IMR-90 (cell line): Measurements from ENCODE around the gene LCN2. TPM values are rescaled to one million over a fixed set of nuclear protein-coding genes. Genes with fewer than 3 reads are reported as not detected.

Experiments
- ATAC-seq: fragments of 200-7000 bp; cut with Tn5 transposase; 2 replicates; pipeline ENCODE4 v1.9.1; 2020; ENCODE audit warnings: low read depth, mild to moderate bottlenecking, moderate library complexity
- BruUV-seq: library from RNA; stranded (reverse); fragments of 400-500 nt; replicated peaks from 2 replicates; lab custom pipeline; 2021; lab: Mats Ljungman, UMichigan
- CTCF ChIA-PET: fragments of 300-600 bp; formaldehyde crosslinking; extraction: SDS; loops from one replicate; lab custom pipeline; 2021; ENCODE audit warnings: antibody characterized with exemption; lab: Yijun Ruan, JAX
- POLR2A ChIA-PET: fragments of 300-600 bp; sonication (Branson Sonifier 250); formaldehyde crosslinking; loops from one replicate; lab custom pipeline; 2022; ENCODE audit warnings: antibody characterized with exemption; ENCODE audit not compliant: unreplicated experiment; lab: Charles Lee
- DNase-seq: peaks from one replicate; pipeline ENCODE4 v3.0.0; 2013
- H2AFZ ChIP-seq: replicated peaks from 2 replicates; pipeline ENCODE3; 2013; ENCODE audit warnings: low read length, mild to moderate bottlenecking; ENCODE audit not compliant: poor library complexity
- H2AK5ac ChIP-seq: 2 replicates; pipeline ENCODE4 v1.6.1; 2013; ENCODE audit warnings: low read depth, low read length, inconsistent platforms
- H2AK9ac ChIP-seq: replicated peaks from 2 replicates; pipeline ENCODE3; 2013; ENCODE audit warnings: mild to moderate bottlenecking, low read depth, low read length, moderate library complexity; ENCODE audit not compliant: poor library complexity
- H2BK120ac ChIP-seq: 2 replicates; pipeline ENCODE4 v1.6.1; 2013; ENCODE audit warnings: low read depth, low read length, inconsistent platforms
- H2BK15ac ChIP-seq: 3 replicates; pipeline ENCODE4 v1.6.1; 2013; ENCODE audit warnings: low read depth, low read length, inconsistent platforms
- H2BK20ac ChIP-seq: 2 replicates; pipeline ENCODE4 v1.6.1; 2013; ENCODE audit warnings: low read depth, mild to moderate bottlenecking, inconsistent platforms, low read length, moderate library complexity
- H2BK5ac ChIP-seq: 2 replicates; pipeline ENCODE4 v1.6.1; 2013; ENCODE audit warnings: mild to moderate bottlenecking, low read depth, low read length, inconsistent platforms; ENCODE audit not compliant: poor library complexity, severe bottlenecking
- H3K14ac ChIP-seq: replicated peaks from 2 replicates; pipeline ENCODE4 v1.6.1; 2013; ENCODE audit warnings: low read depth, low read length, inconsistent platforms
- H3K18ac ChIP-seq: 2 replicates; pipeline ENCODE4 v1.6.1; 2013; ENCODE audit warnings: low read depth, low read length, control low read depth
- H3K23ac ChIP-seq: 2 replicates; pipeline ENCODE4 v1.6.1; 2013; ENCODE audit warnings: low read depth, low read length, inconsistent platforms
- H3K27ac ChIP-seq: 2 replicates; pipeline ENCODE4 v1.5.1; 2013; ENCODE audit warnings: mild to moderate bottlenecking, control low read depth, low read length; ENCODE audit not compliant: insufficient read depth
- H3K27me3 ChIP-seq: 2 replicates; pipeline ENCODE4 v1.6.1; 2013; ENCODE audit warnings: low read length; ENCODE audit not compliant: control insufficient read depth, insufficient read depth
- H3K36me3 ChIP-seq: 2 replicates; pipeline ENCODE4 v1.6.1; 2013; ENCODE audit warnings: low read length, mixed read lengths; ENCODE audit not compliant: control insufficient read depth, insufficient read depth
- H3K4ac ChIP-seq: 2 replicates; pipeline ENCODE4 v1.6.1; 2013; ENCODE audit warnings: low read depth, low read length, inconsistent platforms
- H3K4me1 ChIP-seq: 2 replicates; pipeline ENCODE4 v1.6.1; 2013; ENCODE audit warnings: low read length, mixed read lengths; ENCODE audit not compliant: control insufficient read depth, insufficient read depth
- H3K4me2 ChIP-seq: 2 replicates; pipeline ENCODE4 v1.6.1; 2013; ENCODE audit warnings: low read depth, mild to moderate bottlenecking, control low read depth, low read length, moderate library complexity
- H3K4me3 ChIP-seq: 2 replicates; pipeline ENCODE4 v1.5.1; 2013; ENCODE audit warnings: low read depth, mild to moderate bottlenecking, control low read depth, low read length, moderate library complexity; ENCODE audit not compliant: insufficient read depth
- H3K56ac ChIP-seq: 2 replicates; pipeline ENCODE4 v1.6.1; 2013; ENCODE audit warnings: low read length, inconsistent platforms; ENCODE audit not compliant: insufficient read depth; ENCODE audit errors: extremely low read depth
- H3K79me1 ChIP-seq, 2 experiments: 2 replicates each; pipeline ENCODE4 v1.6.1; 2013; ENCODE audit warnings: low read length in 2 of 2, inconsistent platforms in 1 of 2, low read depth in 1 of 2
- H3K9ac ChIP-seq: 2 replicates; pipeline ENCODE4 v1.6.1; 2013; ENCODE audit warnings: low read depth, low read length, control low read depth
- H3K9me1 ChIP-seq: 2 replicates; pipeline ENCODE4 v1.6.1; 2013; ENCODE audit warnings: low read length, inconsistent platforms; ENCODE audit not compliant: insufficient read depth
- H3K9me3 ChIP-seq: 2 replicates; pipeline ENCODE4 v1.6.1; 2013; ENCODE audit warnings: low read length; ENCODE audit not compliant: control insufficient read depth, insufficient read depth
- H4K20me1 ChIP-seq: 2 replicates; pipeline ENCODE4 v1.6.1; 2013; ENCODE audit warnings: low read length, inconsistent platforms; ENCODE audit not compliant: insufficient read depth
- H4K5ac ChIP-seq: 2 replicates; pipeline ENCODE4 v1.6.1; 2013; ENCODE audit warnings: mild to moderate bottlenecking, low read depth, low read length, control low read depth
- H4K8ac ChIP-seq, 2 experiments: 2 replicates each; pipeline ENCODE4 v1.6.1; 2013; ENCODE audit warnings: low read depth in 2 of 2, low read length in 2 of 2, control low read depth in 1 of 2, inconsistent platforms in 1 of 2
- H4K91ac ChIP-seq: 2 replicates; pipeline ENCODE4 v1.6.1; 2013; ENCODE audit warnings: low read depth, low read length, inconsistent platforms; ENCODE audit not compliant: insufficient read depth
- CEBPB ChIP-seq: IDR thresholded peaks from 2 replicates; pipeline ENCODE4 v1.6.1; 2012; ENCODE audit warnings: low read depth, low read length, improper control_type of control experiment
- MAFK ChIP-seq: IDR thresholded peaks from 2 replicates; pipeline ENCODE4 v1.6.1; 2012; ENCODE audit warnings: low read depth, low read length, improper control_type of control experiment
- MAZ ChIP-seq: IDR thresholded peaks from 2 replicates; pipeline ENCODE4 v1.6.1; 2012; ENCODE audit warnings: low read depth, mild to moderate bottlenecking, low read length, improper control_type of control experiment, moderate library complexity, borderline replicate concordance
- MXI1 ChIP-seq: IDR thresholded peaks from 2 replicates; pipeline ENCODE4 v1.6.1; 2012; ENCODE audit warnings: low read depth, mild to moderate bottlenecking, low read length, moderate library complexity, borderline replicate concordance
- RAD21 ChIP-seq: IDR thresholded peaks from 2 replicates; pipeline ENCODE4 v1.6.1; 2012; ENCODE audit warnings: low read length, improper control_type of control experiment
- RCOR1 ChIP-seq: IDR thresholded peaks from 2 replicates; pipeline ENCODE4 v1.6.1; 2012; ENCODE audit warnings: mild to moderate bottlenecking, low read length, improper control_type of control experiment; ENCODE audit not compliant: insufficient replicate concordance
- RFX5 ChIP-seq: IDR thresholded peaks from 2 replicates; pipeline ENCODE4 v1.8.0; 2012; ENCODE audit warnings: low read depth, mild to moderate bottlenecking, low read length, moderate library complexity
- WGBS, 2 experiments: methylation state at CpG; one replicate each; pipeline versions ENCODE4 v1.1.5 to v1.1.7; 2013; ENCODE audit warnings: missing lambda C conversion rate in 2 of 2; ENCODE audit not compliant: insufficient read length in 1 of 2; ENCODE audit errors: extremely low coverage in 2 of 2; 5-methylcytosine and 5-hydroxymethylcytosine counted together
- dilution Hi-C: fragments of 300-500 bp; cut with HindIII; formaldehyde crosslinking; loops from one replicate; pipeline ENCODE4 v1.14.3; 2018; ENCODE audit warnings: low sequenced_read_pairs; ENCODE audit not compliant: unreplicated experiment
- in situ Hi-C: fragments of 300-500 bp; cut with MboI; formaldehyde crosslinking; loops from 3 replicates; pipeline ENCODE4 v1.14.3; 2019; ENCODE audit warnings: low sequenced_read_pairs, inconsistent platforms, mixed read lengths
- intact Hi-C: fragments of 100-400 bp; cut with micrococcal nuclease; formaldehyde crosslinking; loops from 2 replicates; pipeline ENCODE4 v1.10.0; 2022
- polyA plus RNA-seq, 3 experiments: library from polyadenylated mRNA; depleted of rRNA; stranded (reverse); fragments of >200 nt; gene quantifications; 2 replicates each; pipeline ENCODE4 v1.2.3, GENCODE V29; 2012; ENCODE audit warnings: low replicate concordance in 1 of 3
- total RNA-seq: library from RNA; depleted of rRNA; stranded (reverse); fragments of >200 nt; gene quantifications from 2 replicates; pipeline ENCODE4 v1.2.3, GENCODE V29; 2012
- TF ChIP-seq, protein P1 (sequence below): fragments of 150-350 bp; IDR thresholded peaks from 2 replicates; pipeline ENCODE4 v1.6.1; 2016; ENCODE audit warnings: low read depth, mild to moderate bottlenecking, low read length, moderate library complexity, borderline replicate concordance
- TF ChIP-seq, protein P2 (sequence below): conservative IDR thresholded peaks from 2 replicates; pipeline ENCODE4 v1.5.1; 2012; ENCODE audit warnings: mild to moderate bottlenecking, low read depth, low read length, improper control_type of control experiment

LCN2 gene
- total and polyA plus RNA-seq, 2 of the 4 experiments (the other 2 are of a cell fraction), result not detected

DNA sequence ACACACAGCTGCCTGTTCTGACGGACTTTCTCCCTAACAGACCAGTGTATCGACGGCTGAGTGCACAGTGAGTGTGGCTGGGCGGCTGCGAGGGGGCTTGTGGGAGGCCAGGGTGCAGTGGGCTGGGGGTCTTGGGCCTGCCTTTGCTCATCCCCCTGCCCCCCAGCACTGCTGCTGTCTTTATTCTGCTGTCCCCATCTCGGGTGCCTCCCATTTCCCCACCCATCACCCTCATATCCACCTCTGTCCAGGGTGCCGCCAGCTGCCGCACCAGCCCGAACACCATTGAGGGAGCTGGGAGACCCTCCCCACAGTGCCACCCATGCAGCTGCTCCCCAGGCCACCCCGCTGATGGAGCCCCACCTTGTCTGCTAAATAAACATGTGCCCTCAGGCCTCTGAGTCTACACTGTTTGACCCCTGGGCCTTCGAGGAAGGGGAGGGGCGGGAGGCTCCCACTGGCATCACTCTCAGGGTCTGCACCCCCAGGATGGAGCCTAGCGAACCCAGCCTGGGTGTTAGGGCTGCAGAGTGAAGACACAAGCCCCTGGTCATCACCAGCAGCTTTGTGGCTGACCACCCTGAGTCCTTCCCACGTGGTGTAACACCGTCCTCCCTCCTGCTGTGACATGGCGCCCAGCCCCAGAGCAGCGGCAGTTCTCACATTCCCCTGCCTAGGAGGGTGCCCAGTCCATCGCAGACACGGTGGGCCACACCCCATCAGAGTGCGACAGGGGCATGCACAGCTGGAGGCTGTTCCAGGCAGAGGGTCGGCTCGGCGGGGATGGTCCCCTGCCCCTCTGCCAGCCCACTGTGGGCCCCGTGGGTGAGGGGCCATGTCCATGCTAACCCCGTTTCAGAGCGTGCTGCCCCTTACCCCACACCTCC lies 4.0 kb downstream of the LCN2 start (continued):
- no peak for TF ChIP-seq MXI1

GRCh38 chr9:128153947-128154695 lies 4.9 kb downstream of the LCN2 start:
- no peak overlapping the region for H4K8ac ChIP-seq
- no peak overlapping the region for H2AK5ac ChIP-seq
- no peak overlapping the region for H3K18ac ChIP-seq
- H3K9me3 ChIP-seq, result no peaks in the 10 kb centered on the region
- ATAC-seq (no peak), DNase-seq (no peak)
- no peaks in the 10 kb centered on the region for H3K36me3 ChIP-seq
- H2AFZ ChIP-seq, result no peak overlapping the region
- H2BK15ac ChIP-seq, result no peak overlapping the region
- H3K9me1 ChIP-seq, result peaks cover under 1% of the 10 kb centered on the region
- intact Hi-C loops, result no loop called here
- no peak overlapping the region for H3K23ac ChIP-seq
- POLR2A ChIA-PET, result no interaction called here
- in situ Hi-C loops, result no loop called here
- H4K20me1 ChIP-seq, result no peaks in the 10 kb centered on the region
- H4K5ac ChIP-seq, result no peak overlapping the region
- TF ChIP-seq, protein P1, sequence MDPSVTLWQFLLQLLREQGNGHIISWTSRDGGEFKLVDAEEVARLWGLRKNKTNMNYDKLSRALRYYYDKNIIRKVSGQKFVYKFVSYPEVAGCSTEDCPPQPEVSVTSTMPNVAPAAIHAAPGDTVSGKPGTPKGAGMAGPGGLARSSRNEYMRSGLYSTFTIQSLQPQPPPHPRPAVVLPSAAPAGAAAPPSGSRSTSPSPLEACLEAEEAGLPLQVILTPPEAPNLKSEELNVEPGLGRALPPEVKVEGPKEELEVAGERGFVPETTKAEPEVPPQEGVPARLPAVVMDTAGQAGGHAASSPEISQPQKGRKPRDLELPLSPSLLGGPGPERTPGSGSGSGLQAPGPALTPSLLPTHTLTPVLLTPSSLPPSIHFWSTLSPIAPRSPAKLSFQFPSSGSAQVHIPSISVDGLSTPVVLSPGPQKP, result no peak
- TF ChIP-seq RAD21 (no peak), MXI1 (no peak), CEBPB (no peak), RCOR1 (no peak), MAZ (no peak), RFX5 (no peak), MAFK (no peak)
- TF ChIP-seq, protein P2, sequence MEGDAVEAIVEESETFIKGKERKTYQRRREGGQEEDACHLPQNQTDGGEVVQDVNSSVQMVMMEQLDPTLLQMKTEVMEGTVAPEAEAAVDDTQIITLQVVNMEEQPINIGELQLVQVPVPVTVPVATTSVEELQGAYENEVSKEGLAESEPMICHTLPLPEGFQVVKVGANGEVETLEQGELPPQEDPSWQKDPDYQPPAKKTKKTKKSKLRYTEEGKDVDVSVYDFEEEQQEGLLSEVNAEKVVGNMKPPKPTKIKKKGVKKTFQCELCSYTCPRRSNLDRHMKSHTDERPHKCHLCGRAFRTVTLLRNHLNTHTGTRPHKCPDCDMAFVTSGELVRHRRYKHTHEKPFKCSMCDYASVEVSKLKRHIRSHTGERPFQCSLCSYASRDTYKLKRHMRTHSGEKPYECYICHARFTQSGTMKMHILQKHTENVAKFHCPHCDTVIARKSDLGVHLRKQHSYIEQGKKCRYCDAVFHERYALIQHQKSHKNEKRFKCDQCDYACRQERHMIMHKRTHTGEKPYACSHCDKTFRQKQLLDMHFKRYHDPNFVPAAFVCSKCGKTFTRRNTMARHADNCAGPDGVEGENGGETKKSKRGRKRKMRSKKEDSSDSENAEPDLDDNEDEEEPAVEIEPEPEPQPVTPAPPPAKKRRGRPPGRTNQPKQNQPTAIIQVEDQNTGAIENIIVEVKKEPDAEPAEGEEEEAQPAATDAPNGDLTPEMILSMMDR, result no peak
- no peak overlapping the region for H3K14ac ChIP-seq
- WGBS, 2 experiments, result 76% methylated on average over 3 of the region's 13 CpGs; no CpG with 5 or more reads in 1 of the 2 experiments
- peaks cover 14% of the 10 kb centered on the region; the same call in 1 of the 2 replicates for H3K27me3 ChIP-seq
- H2AK9ac ChIP-seq, result no peak overlapping the region
- no peak overlapping the region for H3K4me2 ChIP-seq
- dilution Hi-C loops, result no loop called here
- no peak overlapping the region for H3K9ac ChIP-seq
- H3K4me1 ChIP-seq, result no peaks in the 10 kb centered on the region
- H2BK5ac ChIP-seq, result no peak overlapping the region
- H2BK20ac ChIP-seq, result no peak overlapping the region
- H3K27ac ChIP-seq, result no peak overlapping the region
- no peak overlapping the region for H3K4ac ChIP-seq
- no peak overlapping the region for H4K91ac ChIP-seq
- no TSS peak for BruUV-seq
- H3K56ac ChIP-seq, result no peak overlapping the region
- CTCF ChIA-PET, result no interaction called here
- no peak overlapping the region for H2BK120ac ChIP-seq
- no peaks in the 10 kb centered on the region for H3K79me1 ChIP-seq
- H3K4me3 ChIP-seq, result no peak overlapping the region
